HG03442 (cell line): ENCODE measurements around the gene ETNK2.

ENCODE experiments used
- ATAC-seq: cut with Tn5 transposase; IDR thresholded peaks from one replicate; pipeline ENCODE4 v1.9.1; 2021; ENCODE audit warnings: mild to moderate bottlenecking, moderate library complexity; ENCODE audit not compliant: unreplicated experiment

ETNK2 gene

DNA sequence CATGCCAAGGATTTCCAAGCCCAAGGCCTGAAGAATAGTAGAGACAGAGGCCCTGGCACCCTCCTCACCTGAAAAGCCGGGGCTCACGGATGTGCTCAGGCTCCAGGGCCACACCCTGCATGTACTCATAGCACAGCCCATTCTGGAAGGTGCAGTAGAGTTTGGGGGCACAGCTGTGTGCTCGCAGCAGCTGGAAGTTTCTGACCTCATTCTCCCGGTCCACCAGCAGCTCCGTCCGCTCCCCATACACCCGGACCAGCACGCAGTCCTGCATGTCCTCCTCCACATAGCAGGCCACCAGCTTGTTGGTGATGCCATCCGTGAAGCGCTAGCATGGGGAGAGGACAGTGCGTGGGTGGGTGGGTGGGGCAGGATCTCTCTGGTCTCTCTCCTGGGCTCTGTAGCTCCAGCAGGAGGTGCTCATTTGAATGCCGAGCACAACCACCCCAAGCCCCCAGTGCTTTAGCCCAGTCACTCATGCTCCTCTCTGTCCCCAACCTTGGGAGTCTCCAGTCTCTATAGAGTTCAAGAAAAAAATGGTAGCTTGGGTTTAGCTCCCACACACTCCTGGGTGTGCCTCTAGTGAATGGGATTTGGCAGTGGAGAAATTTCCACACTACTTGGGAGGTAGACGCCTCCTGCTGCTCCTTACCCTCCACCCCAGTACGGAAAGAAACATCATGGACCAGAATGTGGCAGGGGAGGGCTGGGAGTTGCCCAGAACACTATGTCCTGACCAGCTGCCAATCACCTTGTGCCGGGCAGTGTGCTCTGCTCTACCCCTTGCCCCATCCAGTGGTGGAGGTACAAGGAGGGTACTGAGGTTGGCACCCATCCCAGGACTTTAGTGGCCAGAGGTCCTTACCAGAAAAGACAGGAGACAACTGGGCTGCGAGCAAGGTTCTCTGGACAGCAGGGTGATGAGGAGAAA, 1.9 kb downstream of the ETNK2 start:
- no peak for ATAC-seq

DNA sequence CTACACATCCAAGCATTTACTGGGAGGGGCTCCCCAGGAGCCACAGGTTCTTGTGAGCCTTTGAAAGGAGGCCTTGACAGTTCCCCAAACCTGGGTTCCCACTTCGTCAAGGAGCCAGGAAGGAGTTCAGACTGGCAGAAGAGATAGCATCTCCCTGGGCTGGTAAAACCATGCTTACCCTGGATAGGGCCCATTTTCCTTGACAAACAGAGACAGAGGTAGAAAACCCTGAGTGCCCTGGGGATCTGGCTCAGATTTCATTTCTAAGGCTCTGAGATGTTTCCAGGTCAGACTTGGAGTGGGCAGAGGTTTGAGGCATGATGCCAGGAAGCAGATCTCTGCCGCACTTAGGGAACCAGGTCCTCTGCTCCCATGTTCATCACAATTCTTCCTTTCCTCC, 2.7 kb downstream of the ETNK2 start:
- no peak for ATAC-seq

- no peak for ATAC-seq
These were observed 4.1 kb downstream of the ETNK2 start for GRCh38 chr1:204147406-204148383.

DNA sequence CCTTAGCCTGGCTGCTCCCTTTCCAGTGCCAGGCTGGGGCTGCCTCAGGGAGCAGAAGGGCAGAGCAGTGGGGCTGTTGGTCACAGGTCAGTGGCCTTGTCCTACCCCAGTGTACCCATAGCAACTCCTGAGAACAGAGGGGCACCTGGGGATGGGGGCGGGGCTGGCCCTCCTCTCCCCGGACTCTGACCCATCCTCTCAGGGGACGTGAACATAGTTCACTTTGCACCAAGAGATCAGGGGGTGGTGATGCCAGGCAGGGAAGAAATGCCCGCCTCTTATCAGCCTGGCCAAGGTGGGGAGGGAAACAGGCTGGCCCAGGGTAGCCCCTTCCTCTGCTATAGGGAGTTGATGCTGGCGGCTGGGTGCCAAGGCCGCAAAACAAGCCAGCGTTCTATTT, 4.9 kb downstream of the ETNK2 start:
- ATAC-seq: no peak

- no peak for ATAC-seq
These were observed 5.5 kb downstream of the ETNK2 start for GRCh38 chr1:204146309-204146708.

- no peak for ATAC-seq
These were observed 6.8 kb downstream of the ETNK2 start for GRCh38 chr1:204145033-204145504.

GRCh38 chr1:204143276-204144041, 8.4 kb downstream of the ETNK2 start:
- no peak for ATAC-seq

- no peak for ATAC-seq
These were observed 9.5 kb downstream of the ETNK2 start for GRCh38 chr1:204142032-204142974.

DNA sequence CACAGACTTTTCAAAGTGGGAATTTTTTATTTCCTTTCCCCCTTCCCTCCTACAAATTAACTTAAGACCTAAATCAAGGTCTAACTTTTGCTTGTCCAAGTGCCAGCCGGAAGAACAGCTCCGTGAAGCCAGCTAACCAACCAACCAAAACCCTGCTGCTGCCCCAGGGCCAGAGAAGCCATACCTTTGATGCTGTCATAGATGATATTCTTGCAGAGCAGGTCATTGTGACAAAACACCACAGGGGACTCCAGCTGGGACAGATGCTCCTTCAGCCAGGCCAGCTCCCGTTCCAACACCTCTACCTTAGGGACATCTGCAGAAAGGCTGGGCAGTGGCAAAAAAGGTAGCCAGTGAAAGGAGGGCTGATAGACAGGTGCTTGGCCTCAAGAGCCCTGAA, 10.7 kb downstream of the ETNK2 start:
- no peak for ATAC-seq

DNA sequence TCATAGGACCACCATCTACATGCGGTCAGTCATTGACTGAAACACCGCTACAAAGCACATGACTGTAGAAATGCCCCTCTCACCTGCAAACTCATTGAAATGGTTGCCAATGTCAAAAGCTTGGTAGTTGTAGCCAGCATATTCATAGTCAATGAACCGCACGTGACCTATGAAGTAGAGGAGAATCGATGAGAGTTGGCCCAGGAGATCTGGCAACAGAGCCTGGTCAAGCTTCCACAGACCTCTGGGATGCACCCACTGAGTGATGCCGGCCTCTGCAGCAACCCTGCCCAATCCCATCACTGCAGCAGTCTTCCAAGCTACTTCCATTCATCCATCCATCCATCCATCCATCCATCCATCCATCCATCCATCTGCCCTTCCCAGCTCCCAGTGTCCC, 11.9 kb downstream of the ETNK2 start:
- no peak for ATAC-seq

GRCh38 chr1:204139088-204139487, 12.8 kb downstream of the ETNK2 start:
- ATAC-seq: no peak

DNA sequence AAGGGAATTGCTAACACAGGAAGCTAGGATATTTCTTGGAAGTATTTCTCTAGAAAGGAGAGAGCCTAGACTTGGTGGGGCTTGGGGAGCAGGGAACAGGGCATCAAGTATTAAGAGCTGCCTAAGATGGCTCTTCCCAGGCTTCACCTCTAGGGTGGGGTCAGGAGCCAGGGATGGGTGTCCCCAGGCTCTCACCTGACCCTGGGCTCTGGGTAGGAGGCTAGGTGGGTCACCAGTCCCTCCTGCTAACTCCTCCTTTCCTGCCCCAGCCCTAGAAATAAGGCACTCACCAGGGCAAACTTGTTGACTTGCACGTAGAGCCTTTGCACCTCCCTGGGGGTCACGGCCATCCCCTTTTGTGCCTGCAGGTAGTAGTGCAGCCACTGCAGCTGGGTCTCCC, 15.0 kb downstream of the ETNK2 start:
- ATAC-seq: no peak

- no peak for ATAC-seq
These were observed 17.7 kb downstream of the ETNK2 start for GRCh38 chr1:204134103-204134502.

DNA sequence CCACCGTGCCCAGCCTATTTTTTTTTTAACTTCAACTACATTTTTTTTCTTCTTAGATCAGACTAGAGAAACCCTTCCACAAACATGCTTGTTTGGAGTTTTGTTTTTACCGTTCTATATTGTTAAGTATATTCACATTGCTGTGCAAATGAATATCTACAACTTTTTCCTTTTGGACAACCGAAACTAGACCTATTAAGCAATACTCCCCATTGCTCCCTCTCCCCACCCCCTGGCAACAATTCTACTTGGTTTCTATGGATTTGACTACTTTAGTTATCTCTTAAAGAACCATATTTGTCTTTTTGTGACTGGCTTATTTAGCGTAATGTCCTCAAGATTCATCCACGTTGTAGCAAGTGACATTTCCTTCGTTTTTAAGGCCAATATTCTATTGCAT, 19.1 kb downstream of the ETNK2 start:
- ATAC-seq: no peak

GRCh38 chr1:204131978-204132377, 19.9 kb downstream of the ETNK2 start:
- ATAC-seq: no peak

DNA sequence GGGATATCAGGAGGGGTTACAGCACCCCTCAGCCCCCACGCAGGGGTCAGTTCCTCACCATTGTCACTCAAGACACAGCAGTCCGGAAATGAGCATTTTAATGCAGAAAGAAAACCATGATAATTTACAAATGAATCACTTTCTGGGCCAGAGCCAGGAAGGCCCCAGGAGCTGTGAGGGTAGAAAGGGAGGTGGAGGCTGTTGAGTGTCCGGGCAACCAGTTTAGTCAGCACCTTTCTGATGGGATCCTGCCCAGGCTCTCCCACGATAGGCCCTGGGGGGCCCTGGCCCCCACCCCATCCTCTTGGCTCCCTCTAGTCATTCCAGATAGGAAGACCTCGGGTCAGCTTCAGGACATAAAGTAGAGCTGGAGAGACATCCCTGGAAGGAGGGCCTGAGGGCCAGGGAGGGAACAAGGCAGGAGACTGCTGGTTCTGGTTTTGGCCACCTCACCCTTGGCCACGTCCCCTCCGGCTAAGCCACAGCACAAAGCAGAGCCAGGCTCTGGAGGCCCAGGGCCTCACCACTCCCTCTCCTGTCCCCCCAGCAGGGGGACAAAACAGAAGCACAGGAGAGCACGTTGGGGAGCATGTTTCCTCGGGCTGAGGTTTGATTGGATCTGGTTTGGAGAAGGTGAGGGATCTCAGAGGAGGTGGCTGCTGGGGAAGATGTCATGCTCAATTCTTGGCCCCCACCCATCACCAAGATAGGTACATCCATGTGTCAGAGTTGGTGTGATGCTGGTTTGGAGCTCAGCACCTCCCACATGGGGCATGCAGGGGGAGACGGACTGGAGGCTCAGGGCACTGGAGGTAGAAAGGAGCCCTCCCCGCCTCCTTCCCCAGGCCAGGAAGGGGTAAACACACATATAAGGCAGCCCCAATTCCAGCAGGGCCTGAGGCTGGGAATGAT, 20.6 kb downstream of the ETNK2 start:
- no peak for ATAC-seq

DNA sequence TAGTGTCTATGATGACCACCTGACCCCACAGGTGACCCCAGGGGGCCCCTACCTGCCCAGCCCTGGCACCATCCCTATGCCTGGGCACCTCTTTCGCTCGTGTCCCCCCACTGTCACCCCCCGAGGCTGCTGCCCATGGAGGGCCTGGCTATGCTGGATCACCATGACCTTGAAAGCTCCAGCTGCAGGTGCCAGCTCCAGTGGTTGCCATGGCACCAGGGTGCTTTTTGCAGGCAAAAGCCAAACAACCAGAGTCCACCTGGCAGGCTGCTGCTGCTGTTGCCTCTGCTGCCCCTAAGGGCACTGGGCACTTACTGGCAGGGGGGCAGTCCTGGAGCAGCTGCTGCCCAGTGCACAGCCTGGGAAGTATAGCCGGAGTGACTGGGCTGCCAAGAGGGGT, 21.7 kb downstream of the ETNK2 start:
- no peak for ATAC-seq
